Gastroesophageal sphincter (tissue), 3 donors: Measurements from ENCODE around the gene TECTA.

ENCODE experiments used
- EP300 ChIP-seq: sonication (generic); formaldehyde crosslinking; IDR thresholded peaks from one replicate; pipeline ENCODE4 v1.6.1; 2017; ENCODE audit warnings: antibody characterized with exemption, mild to moderate bottlenecking
- POLR2A ChIP-seq, 2 donors: fragments of 450-650 bp; IDR thresholded peaks; one replicate each; pipeline ENCODE4 v1.6.1; 2017; ENCODE audit warnings: antibody characterized with exemption in 2 of 2, mild to moderate bottlenecking in 2 of 2, moderate library complexity in 1 of 2
- POLR2AphosphoS5 ChIP-seq: sonication (generic); formaldehyde crosslinking; IDR thresholded peaks from one replicate; pipeline ENCODE4 v1.6.1; 2017; ENCODE audit warnings: antibody characterized with exemption
- TF ChIP-seq, protein P1 (sequence below), 4 experiments: fragments of 200-600 bp in 2 of 4; fragments of 450-650 bp in 2 of 4; sonication (generic) in 1 of 4; IDR thresholded peaks; one replicate each; pipeline ENCODE4 v1.5.1; 2017 to 2019; ENCODE audit warnings: antibody characterized with exemption in 4 of 4, mild to moderate bottlenecking in 2 of 4, moderate library complexity in 2 of 4

DNA sequence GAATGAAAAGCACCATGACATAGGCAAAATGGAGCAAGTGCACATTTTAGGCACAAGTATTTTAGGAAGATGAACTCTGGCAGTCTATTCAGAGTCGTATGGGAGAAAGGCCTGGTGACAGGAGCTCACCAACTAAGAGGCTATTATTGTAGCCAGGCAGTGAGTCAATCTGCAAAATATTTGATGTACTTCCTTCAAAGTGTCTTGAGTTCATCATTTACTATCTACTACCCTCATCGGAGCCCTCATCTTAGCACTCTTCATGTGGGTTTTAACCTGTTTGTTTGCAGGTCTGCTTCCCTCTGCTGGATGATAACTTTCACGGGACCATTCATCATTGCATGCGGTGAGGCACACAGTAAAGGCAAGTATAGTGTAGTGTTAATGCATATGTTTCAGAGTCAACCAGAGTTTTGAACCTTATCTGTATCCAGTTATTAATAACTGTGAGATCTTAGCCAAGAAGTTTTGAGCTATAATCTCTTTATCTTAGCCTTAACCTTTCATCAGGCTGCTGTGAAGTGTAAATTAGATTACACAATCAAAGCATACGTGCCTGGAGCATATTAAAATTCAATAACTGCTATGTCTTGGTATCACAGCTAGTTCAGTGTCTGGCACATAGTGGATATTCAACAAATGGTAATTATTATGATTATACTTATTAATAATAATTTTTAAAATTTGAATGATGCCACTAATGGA lies 120.6 kb downstream of the TECTA start:
- TF ChIP-seq, protein P1, sequence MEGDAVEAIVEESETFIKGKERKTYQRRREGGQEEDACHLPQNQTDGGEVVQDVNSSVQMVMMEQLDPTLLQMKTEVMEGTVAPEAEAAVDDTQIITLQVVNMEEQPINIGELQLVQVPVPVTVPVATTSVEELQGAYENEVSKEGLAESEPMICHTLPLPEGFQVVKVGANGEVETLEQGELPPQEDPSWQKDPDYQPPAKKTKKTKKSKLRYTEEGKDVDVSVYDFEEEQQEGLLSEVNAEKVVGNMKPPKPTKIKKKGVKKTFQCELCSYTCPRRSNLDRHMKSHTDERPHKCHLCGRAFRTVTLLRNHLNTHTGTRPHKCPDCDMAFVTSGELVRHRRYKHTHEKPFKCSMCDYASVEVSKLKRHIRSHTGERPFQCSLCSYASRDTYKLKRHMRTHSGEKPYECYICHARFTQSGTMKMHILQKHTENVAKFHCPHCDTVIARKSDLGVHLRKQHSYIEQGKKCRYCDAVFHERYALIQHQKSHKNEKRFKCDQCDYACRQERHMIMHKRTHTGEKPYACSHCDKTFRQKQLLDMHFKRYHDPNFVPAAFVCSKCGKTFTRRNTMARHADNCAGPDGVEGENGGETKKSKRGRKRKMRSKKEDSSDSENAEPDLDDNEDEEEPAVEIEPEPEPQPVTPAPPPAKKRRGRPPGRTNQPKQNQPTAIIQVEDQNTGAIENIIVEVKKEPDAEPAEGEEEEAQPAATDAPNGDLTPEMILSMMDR (IDR thresholded peaks at IDR 0.05): no peak
- no peak for TF ChIP-seq EP300
- TF ChIP-seq POLR2A (IDR thresholded peaks at IDR 0.05): no peak
- no peak for TF ChIP-seq POLR2AphosphoS5
